ENCODE data around the gene APOBEC3H.

DNA sequence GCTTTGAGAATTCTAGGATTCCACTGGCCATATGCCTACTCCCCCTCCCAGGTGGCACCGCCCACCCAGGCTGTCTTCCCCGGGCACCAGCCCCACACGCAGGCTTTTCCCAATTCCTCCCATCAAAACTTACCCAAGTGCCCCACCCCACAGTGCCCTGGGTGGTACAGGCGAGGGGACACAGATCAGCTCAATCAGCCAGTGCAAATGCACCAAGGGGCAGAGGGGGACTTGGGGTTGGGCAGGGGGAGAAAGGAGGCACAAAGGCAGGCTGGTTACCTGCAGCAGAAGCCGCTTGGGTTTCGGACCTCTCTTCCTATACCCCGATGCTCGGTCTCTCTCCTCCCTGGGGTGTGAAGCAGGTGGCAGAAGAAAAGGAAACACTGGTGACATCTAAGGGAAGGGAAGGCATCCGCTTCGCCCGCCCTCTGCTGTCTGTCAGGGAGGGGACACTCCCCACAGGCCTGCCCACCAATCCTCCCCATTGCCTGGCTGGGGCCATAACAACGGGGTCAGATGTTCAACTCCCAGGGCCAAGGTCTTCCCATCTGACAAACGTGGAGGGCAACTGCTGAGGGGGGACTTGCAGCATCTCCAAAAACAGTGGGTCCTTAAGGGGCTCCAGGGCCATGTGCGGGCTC is 41.4 kb downstream of the APOBEC3H start:
- TF ChIP-seq, protein P1, sequence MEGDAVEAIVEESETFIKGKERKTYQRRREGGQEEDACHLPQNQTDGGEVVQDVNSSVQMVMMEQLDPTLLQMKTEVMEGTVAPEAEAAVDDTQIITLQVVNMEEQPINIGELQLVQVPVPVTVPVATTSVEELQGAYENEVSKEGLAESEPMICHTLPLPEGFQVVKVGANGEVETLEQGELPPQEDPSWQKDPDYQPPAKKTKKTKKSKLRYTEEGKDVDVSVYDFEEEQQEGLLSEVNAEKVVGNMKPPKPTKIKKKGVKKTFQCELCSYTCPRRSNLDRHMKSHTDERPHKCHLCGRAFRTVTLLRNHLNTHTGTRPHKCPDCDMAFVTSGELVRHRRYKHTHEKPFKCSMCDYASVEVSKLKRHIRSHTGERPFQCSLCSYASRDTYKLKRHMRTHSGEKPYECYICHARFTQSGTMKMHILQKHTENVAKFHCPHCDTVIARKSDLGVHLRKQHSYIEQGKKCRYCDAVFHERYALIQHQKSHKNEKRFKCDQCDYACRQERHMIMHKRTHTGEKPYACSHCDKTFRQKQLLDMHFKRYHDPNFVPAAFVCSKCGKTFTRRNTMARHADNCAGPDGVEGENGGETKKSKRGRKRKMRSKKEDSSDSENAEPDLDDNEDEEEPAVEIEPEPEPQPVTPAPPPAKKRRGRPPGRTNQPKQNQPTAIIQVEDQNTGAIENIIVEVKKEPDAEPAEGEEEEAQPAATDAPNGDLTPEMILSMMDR (conservative IDR thresholded peaks at IDR 0.05; ENCODE audit: low read depth, low read length) = no peak
- TF ChIP-seq EZH2 (IDR thresholded peaks at IDR 0.05; ENCODE audit: borderline replicate concordance, low read depth, low read length, poor library complexity, severe bottlenecking) = no peak
